Measurements from ENCODE around the gene NUP98. TPM values are rescaled to one million over a fixed set of nuclear protein-coding genes. Genes with fewer than 3 reads are reported as not detected.
"Not testable (repeated sequence)": the region's sequence is repeated elsewhere in the genome, so short reads cannot be mapped to it uniquely, and the experiment has no call there.

NUP98 gene
- total RNA-seq, 4 donors from 2014 or later = 73.8 to 205 (median 110) TPM

DNA sequence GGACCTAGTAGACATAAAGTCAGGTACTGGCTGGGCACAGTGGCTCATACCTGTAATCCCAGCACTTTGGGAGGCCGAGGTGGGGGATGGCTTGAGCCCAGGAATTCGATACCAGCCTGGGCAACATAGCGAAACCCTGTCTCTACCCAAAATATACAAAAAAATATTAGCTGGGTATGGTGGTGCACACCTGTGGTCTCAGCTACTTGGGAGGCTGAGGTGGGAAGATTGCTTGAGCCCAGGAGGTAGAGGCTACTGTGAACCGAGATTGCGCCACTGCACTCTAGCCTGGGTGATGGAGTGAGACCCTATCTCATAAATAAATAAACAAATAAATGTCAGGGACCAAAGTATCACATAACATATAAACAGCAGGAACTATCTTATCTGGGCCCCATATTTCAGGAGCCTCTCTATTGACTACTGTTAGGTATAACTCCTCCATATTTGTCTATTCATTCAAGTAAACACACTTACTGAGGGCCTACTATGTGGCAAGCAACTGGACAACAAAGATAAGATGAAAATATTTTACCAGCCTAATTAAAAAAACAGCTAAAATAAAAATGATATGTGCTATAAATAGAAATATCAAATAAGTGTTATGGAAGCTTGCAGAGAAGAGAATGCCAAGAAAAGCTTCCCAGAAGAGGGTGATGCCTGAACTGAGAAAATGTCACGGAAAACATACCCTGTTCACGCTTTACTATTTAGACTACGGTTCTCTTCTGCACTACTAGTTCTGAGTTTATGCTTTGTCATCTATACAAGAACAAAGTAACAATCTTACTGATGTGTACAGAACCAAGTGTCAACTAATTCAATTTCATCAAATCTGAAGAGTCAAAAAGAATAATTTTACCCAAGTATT is 2.0 kb downstream of the NUP98 start:
- ATAC-seq (ENCODE audit: low FRiP score) = no peak
- TF ChIP-seq, protein P1, sequence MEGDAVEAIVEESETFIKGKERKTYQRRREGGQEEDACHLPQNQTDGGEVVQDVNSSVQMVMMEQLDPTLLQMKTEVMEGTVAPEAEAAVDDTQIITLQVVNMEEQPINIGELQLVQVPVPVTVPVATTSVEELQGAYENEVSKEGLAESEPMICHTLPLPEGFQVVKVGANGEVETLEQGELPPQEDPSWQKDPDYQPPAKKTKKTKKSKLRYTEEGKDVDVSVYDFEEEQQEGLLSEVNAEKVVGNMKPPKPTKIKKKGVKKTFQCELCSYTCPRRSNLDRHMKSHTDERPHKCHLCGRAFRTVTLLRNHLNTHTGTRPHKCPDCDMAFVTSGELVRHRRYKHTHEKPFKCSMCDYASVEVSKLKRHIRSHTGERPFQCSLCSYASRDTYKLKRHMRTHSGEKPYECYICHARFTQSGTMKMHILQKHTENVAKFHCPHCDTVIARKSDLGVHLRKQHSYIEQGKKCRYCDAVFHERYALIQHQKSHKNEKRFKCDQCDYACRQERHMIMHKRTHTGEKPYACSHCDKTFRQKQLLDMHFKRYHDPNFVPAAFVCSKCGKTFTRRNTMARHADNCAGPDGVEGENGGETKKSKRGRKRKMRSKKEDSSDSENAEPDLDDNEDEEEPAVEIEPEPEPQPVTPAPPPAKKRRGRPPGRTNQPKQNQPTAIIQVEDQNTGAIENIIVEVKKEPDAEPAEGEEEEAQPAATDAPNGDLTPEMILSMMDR (IDR thresholded peaks at IDR 0.05) = no peak
- no peak for DNase-seq (ENCODE audit: low spot score)

DNA sequence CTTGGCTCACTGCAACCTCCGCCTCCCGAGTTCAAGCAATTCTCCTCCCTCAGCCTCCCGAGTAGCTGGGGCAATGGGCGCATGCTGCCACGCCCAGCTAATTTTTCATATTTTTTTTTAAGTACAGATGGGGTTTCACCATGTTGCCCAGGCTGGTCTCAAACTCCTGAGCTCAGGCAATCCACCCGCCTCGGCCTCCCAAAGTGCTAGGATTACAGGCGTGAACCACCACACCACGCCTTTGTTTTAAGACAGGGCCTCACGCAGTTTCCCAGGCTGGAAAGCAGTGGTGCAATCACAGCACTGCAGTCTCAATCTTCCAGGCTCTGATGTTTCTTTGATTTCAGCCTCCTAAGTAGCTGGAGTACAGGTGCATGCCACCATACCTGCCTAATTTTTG is 3.0 kb downstream of the NUP98 start:
- not testable (repeated sequence) for DNase-seq (ENCODE audit: low spot score); ATAC-seq (ENCODE audit: low FRiP score)

DNA sequence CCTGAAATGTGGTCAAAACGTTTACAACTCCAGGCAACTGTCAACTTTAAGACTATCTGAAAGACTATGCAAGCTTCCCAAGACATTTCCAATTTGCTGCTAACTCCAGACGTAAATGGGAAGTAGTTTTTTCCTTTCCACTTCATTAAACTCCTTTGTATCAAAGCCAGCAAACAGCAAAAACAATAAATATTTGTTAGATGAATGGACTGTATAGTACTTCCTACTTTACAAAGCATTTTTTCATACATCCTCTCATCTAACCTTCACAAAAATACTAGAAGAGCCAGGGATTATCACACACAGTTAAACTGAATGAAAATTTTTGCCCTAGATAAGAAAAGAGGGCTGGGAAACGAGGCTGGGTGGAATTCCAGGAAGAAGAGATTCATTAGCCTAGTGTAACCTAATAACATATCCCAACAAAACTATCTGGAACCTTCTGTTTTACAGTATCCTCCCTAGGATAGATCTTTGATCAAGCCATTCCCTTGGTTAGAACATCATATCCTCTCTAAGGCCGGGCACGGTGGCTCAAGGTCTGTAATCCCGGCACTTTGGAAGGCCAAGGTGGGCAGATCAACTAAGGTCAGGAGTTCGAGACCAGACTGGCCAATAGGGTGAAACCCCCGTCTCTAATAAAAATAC is 10.4 kb downstream of the NUP98 start:
- TF ChIP-seq, protein P1 (IDR thresholded peaks at IDR 0.05) = no peak
- ATAC-seq (ENCODE audit: low FRiP score) = peak; percentile 52
- no peak for DNase-seq (ENCODE audit: low spot score)

DNA sequence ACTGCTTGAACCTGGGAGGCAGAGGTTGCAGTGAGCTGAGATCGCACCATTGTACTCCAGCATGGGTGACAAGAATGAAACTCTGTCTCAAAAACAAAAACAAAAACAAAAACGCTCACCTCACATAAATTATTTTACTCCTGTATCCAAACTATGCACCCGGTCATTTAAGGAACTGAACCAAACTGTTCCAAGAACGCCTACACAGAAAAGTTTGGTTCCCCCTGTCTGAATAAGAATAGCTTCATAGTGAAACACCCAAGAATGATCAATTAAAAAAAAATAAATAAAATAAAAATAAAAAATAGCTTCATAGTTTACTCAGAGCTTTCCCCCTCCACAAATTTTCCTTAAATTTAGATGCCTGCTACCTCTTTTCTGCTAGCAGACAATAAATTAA is 13.7 kb downstream of the NUP98 start:
- TF ChIP-seq, protein P1 (IDR thresholded peaks at IDR 0.05) = no peak

DNA sequence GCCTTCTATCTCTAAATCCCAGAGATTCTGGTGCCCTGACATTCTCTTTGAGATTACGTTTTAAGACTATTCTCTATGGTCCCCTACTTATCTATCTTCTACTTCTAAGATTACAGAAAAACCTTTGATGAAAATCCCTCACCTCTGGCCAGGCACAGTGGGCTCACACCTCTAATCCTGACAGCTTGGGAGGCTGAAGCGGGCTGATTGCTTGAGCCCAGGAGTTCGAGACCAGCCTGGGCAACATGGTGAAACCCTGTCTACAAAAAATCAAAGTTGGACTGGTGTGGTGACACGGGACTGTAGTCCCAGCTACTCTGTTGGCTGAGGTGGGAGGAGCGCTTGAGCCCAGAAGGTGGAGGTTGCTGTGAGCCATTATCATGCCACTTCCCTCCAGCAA is 14.4 kb downstream of the NUP98 start:
- TF ChIP-seq, protein P1 (IDR thresholded peaks at IDR 0.05) = no peak
- DNase-seq (ENCODE audit: low spot score) (no peak), ATAC-seq (ENCODE audit: low FRiP score) (no peak)

More for the DNA sequence above, 13.7 kb downstream of the NUP98 start:
- DNase-seq (ENCODE audit: low spot score) (no peak), ATAC-seq (ENCODE audit: low FRiP score) (no peak)

DNA sequence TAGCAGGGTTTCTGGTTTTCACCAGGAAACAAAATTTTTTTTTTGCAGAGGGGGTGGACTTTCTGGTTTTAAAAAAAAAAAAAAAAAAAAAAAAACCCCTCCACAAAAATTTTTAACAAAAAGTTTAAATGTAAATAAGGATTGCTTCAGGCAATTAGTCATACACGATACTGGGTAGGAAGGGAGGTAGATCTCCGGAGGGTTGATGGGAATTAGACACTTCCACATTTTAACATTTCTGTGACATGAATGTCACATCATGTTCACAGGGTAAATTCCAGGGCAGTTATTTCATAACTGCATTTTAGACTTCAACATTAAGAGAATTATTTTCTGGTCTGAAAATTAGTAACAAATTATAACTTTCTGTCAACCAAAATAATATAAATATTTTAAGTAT is 15.9 kb downstream of the NUP98 start:
- peak; percentile 82 for ATAC-seq (ENCODE audit: low FRiP score)
- DNase-seq (ENCODE audit: low spot score) = no peak

DNA sequence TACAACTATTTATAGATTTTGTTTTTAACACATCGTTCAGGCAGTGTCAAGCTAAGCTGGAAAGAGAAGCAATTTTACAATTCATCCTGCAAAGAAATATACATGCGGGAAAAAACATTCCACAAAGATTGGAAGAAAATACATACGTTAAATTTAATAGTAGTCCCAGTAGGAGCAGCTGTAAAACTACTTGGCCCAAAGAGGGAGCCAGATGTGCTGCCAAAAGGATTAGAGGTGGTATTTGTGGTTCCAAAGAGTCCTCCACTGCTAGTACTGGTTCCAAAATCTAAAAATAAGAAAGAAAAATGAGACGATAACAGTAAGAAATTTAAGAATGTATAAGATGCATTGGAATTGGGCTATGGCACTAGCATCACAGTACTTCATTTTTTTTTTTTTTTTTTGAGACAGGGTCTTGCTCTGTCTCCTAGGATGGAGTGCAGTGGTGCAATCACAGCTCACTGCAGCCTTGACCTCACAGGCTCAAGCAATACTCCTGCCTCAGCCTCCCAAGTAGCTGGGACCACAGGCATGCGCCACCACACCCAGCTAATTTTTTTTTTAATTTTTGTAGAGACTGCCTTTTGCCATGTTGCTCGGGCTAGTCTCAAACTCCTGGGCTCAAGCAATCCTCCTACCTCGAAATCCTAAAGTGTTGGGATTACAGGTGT is 21.5 kb downstream of the NUP98 start:
- DNase-seq (ENCODE audit: low spot score) (no peak), ATAC-seq (ENCODE audit: low FRiP score) (no peak)
- TF ChIP-seq, protein P1 (IDR thresholded peaks at IDR 0.05) = no peak

More for the DNA sequence above, 15.9 kb downstream of the NUP98 start:
- TF ChIP-seq, protein P1 (IDR thresholded peaks at IDR 0.05) = no peak
